Measurements from ENCODE around the gene CFAP54.

Gene CFAP54

GRCh38 chr12:96829354-96829753 is 340.0 kb downstream of the CFAP54 start:
- TF ChIP-seq EZH2 (IDR thresholded peaks at IDR 0.05) (no peak), POLR2AphosphoS5 (IDR thresholded peaks at IDR 0.05; ENCODE audit: borderline replicate concordance, low read depth, low read length) (no peak), FOXP2 (optimal IDR thresholded peaks at IDR 0.05; ENCODE audit: control extremely low read depth, extremely low read length, insufficient read depth) (no peak)
- Histone ChIP-seq H3K27ac (no peak overlapping the region), H3K9ac (ENCODE audit: insufficient read length) (no peak overlapping the region), H3K36me3 (ENCODE audit: insufficient read depth, low read length) (no peaks in the 10 kb centered on the region), H3K9me3 (ENCODE audit: low read depth, low read length) (no peaks in the 10 kb centered on the region), H3K4me3 (no peak overlapping the region)
- DNase-seq (ENCODE audit: low read depth, low spot score) = no peak

GRCh38 chr12:96831346-96831745 is 342.0 kb downstream of the CFAP54 start:
- no peak overlapping the region for H3K27ac ChIP-seq
- no peaks in the 10 kb centered on the region for H3K36me3 ChIP-seq (ENCODE audit: insufficient read depth, low read length)
- DNase-seq (ENCODE audit: low read depth, low spot score) = no peak
- no peaks in the 10 kb centered on the region for H3K9me3 ChIP-seq (ENCODE audit: low read depth, low read length)
- no peak for TF ChIP-seq POLR2AphosphoS5 (IDR thresholded peaks at IDR 0.05; ENCODE audit: borderline replicate concordance, low read depth, low read length)
- TF ChIP-seq EZH2 (IDR thresholded peaks at IDR 0.05) = no peak
- no peak overlapping the region for H3K4me3 ChIP-seq
- H3K9ac ChIP-seq (ENCODE audit: insufficient read length) = no peak overlapping the region

GRCh38 chr12:96846293-96846692 is 356.9 kb downstream of the CFAP54 start:
- TF ChIP-seq POLR2AphosphoS5 (IDR thresholded peaks at IDR 0.05; ENCODE audit: borderline replicate concordance, low read depth, low read length) (no peak), EZH2 (IDR thresholded peaks at IDR 0.05) (no peak), FOXP2 (optimal IDR thresholded peaks at IDR 0.05; ENCODE audit: control extremely low read depth, extremely low read length, insufficient read depth) (no peak)
- Histone ChIP-seq H3K4me3 (no peak overlapping the region), H3K36me3 (ENCODE audit: insufficient read depth, low read length) (no peaks in the 10 kb centered on the region), H3K9ac (ENCODE audit: insufficient read length) (no peak overlapping the region), H3K9me3 (ENCODE audit: low read depth, low read length) (no peaks in the 10 kb centered on the region), H3K27ac (no peak overlapping the region)
- no peak for DNase-seq (ENCODE audit: low read depth, low spot score)

- DNase-seq (ENCODE audit: low read depth, low spot score) = no peak
- Histone ChIP-seq H3K4me3 (no peak overlapping the region), H3K27ac (no peak overlapping the region), H3K9ac (ENCODE audit: insufficient read length) (no peak overlapping the region), H3K9me3 (ENCODE audit: low read depth, low read length) (no peaks in the 10 kb centered on the region), H3K36me3 (ENCODE audit: insufficient read depth, low read length) (no peaks in the 10 kb centered on the region)
- no peak for TF ChIP-seq EZH2 (IDR thresholded peaks at IDR 0.05)
- no peak for TF ChIP-seq FOXP2 (optimal IDR thresholded peaks at IDR 0.05; ENCODE audit: control extremely low read depth, extremely low read length, insufficient read depth)
- TF ChIP-seq POLR2AphosphoS5 (IDR thresholded peaks at IDR 0.05; ENCODE audit: borderline replicate concordance, low read depth, low read length) = no peak
Measured at GRCh38 chr12:96850676-96851075, 361.3 kb downstream of the CFAP54 start.

GRCh38 chr12:96858162-96858561 is 368.8 kb downstream of the CFAP54 start:
- no peaks in the 10 kb centered on the region for H3K9me3 ChIP-seq (ENCODE audit: low read depth, low read length)
- no peak overlapping the region for H3K4me3 ChIP-seq
- TF ChIP-seq EZH2 (IDR thresholded peaks at IDR 0.05) = no peak
- TF ChIP-seq POLR2AphosphoS5 (IDR thresholded peaks at IDR 0.05; ENCODE audit: borderline replicate concordance, low read depth, low read length) = no peak
- no peak for TF ChIP-seq FOXP2 (optimal IDR thresholded peaks at IDR 0.05; ENCODE audit: control extremely low read depth, extremely low read length, insufficient read depth)
- H3K36me3 ChIP-seq (ENCODE audit: insufficient read depth, low read length) = no peaks in the 10 kb centered on the region
- no peak overlapping the region for H3K9ac ChIP-seq (ENCODE audit: insufficient read length)
- H3K27ac ChIP-seq = no peak overlapping the region
- DNase-seq (ENCODE audit: low read depth, low spot score) = no peak

GRCh38 chr12:96861656-96862055 is 372.3 kb downstream of the CFAP54 start:
- no peak overlapping the region for H3K4me3 ChIP-seq
- DNase-seq (ENCODE audit: low read depth, low spot score) = no peak
- H3K9ac ChIP-seq (ENCODE audit: insufficient read length) = no peak overlapping the region

GRCh38 chr12:96862326-96862725 is 372.9 kb downstream of the CFAP54 start:
- TF ChIP-seq EZH2 (IDR thresholded peaks at IDR 0.05) (no peak), POLR2AphosphoS5 (IDR thresholded peaks at IDR 0.05; ENCODE audit: borderline replicate concordance, low read depth, low read length) (no peak), FOXP2 (optimal IDR thresholded peaks at IDR 0.05; ENCODE audit: control extremely low read depth, extremely low read length, insufficient read depth) (no peak)
- H3K36me3 ChIP-seq (ENCODE audit: insufficient read depth, low read length) = no peaks in the 10 kb centered on the region
- no peak overlapping the region for H3K9ac ChIP-seq (ENCODE audit: insufficient read length)
- no peak overlapping the region for H3K4me3 ChIP-seq
- DNase-seq (ENCODE audit: low read depth, low spot score) = no peak
- no peak overlapping the region for H3K27ac ChIP-seq
- no peaks in the 10 kb centered on the region for H3K9me3 ChIP-seq (ENCODE audit: low read depth, low read length)

More at GRCh38 chr12:96861656-96862055, 372.3 kb downstream of the CFAP54 start:
- TF ChIP-seq POLR2AphosphoS5 (IDR thresholded peaks at IDR 0.05; ENCODE audit: borderline replicate concordance, low read depth, low read length) (no peak), FOXP2 (optimal IDR thresholded peaks at IDR 0.05; ENCODE audit: control extremely low read depth, extremely low read length, insufficient read depth) (no peak), EZH2 (IDR thresholded peaks at IDR 0.05) (no peak)
- Histone ChIP-seq H3K27ac (no peak overlapping the region), H3K36me3 (ENCODE audit: insufficient read depth, low read length) (no peaks in the 10 kb centered on the region), H3K9me3 (ENCODE audit: low read depth, low read length) (no peaks in the 10 kb centered on the region)

- no peaks in the 10 kb centered on the region for H3K36me3 ChIP-seq (ENCODE audit: insufficient read depth, low read length)
- no peak overlapping the region for H3K27ac ChIP-seq
- DNase-seq (ENCODE audit: low read depth, low spot score) = no peak
- H3K9ac ChIP-seq (ENCODE audit: insufficient read length) = no peak overlapping the region
- TF ChIP-seq EZH2 (IDR thresholded peaks at IDR 0.05) = no peak
- no peak for TF ChIP-seq POLR2AphosphoS5 (IDR thresholded peaks at IDR 0.05; ENCODE audit: borderline replicate concordance, low read depth, low read length)
- no peak for TF ChIP-seq FOXP2 (optimal IDR thresholded peaks at IDR 0.05; ENCODE audit: control extremely low read depth, extremely low read length, insufficient read depth)
- no peaks in the 10 kb centered on the region for H3K9me3 ChIP-seq (ENCODE audit: low read depth, low read length)
- H3K4me3 ChIP-seq = no peak overlapping the region
Measured at GRCh38 chr12:96864335-96864734, 375.0 kb downstream of the CFAP54 start.

GRCh38 chr12:96866801-96867590 is 377.6 kb downstream of the CFAP54 start:
- no peak overlapping the region for H3K9ac ChIP-seq (ENCODE audit: insufficient read length)
- no peak overlapping the region for H3K4me3 ChIP-seq
- no peak for DNase-seq (ENCODE audit: low read depth, low spot score)
- H3K9me3 ChIP-seq (ENCODE audit: low read depth, low read length) = no peaks in the 10 kb centered on the region
- H3K36me3 ChIP-seq (ENCODE audit: insufficient read depth, low read length) = no peaks in the 10 kb centered on the region
- TF ChIP-seq FOXP2 (optimal IDR thresholded peaks at IDR 0.05; ENCODE audit: control extremely low read depth, extremely low read length, insufficient read depth) = no peak
- TF ChIP-seq EZH2 (IDR thresholded peaks at IDR 0.05) = no peak
- no peak for TF ChIP-seq POLR2AphosphoS5 (IDR thresholded peaks at IDR 0.05; ENCODE audit: borderline replicate concordance, low read depth, low read length)
- no peak overlapping the region for H3K27ac ChIP-seq

Measured in SK-N-MC (cell line).